ENCODE data around the gene ZBTB1.
"Not testable (repeated sequence)": the region's sequence is repeated elsewhere in the genome, so short reads cannot be mapped to it uniquely, and the experiment has no call there.

The ZBTB1 gene

GRCh38 chr14:64536488-64537245, 32.1 kb downstream of the ZBTB1 start:
- DNase-seq: no peak

- peak; percentile 96 for DNase-seq
These were observed 35.9 kb downstream of the ZBTB1 start, which contains the start of gene HSPA2 for GRCh38 chr14:64540208-64541202. Gene HSPA2 (plus strand): TSS chr14:64540741. CDS start chr14:64540850, 109 bp downstream.

GRCh38 chr14:64541261-64541971, 36.8 kb downstream of the ZBTB1 start:
- peak; percentile 4 for DNase-seq

GRCh38 chr14:64541972-64542835, 37.6 kb downstream of the ZBTB1 start:
- DNase-seq: peak; percentile 13

GRCh38 chr14:64542836-64543201, 38.2 kb downstream of the ZBTB1 start:
- no peak for DNase-seq

GRCh38 chr14:64544607-64545312, 40.2 kb downstream of the ZBTB1 start:
- DNase-seq: no peak

GRCh38 chr14:64549016-64549415, 44.4 kb downstream of the ZBTB1 start:
- no peak for DNase-seq

- peak; percentile 42 for DNase-seq
These were observed 45.4 kb downstream of the ZBTB1 start, which contains the start of gene PPP1R36 for GRCh38 chr14:64549791-64550620. Gene PPP1R36 (plus strand): TSS chr14:64549961. CDS start chr14:64549998, 37 bp downstream.

GRCh38 chr14:64550621-64551333, 46.2 kb downstream of the ZBTB1 start:
- DNase-seq: no peak

- DNase-seq: no peak
These were observed 50.0 kb downstream of the ZBTB1 start for GRCh38 chr14:64554556-64554955.

- DNase-seq: no peak
These were observed 52.0 kb downstream of the ZBTB1 start for GRCh38 chr14:64556526-64556925.

- DNase-seq: not testable (repeated sequence)
These were observed 53.6 kb downstream of the ZBTB1 start for GRCh38 chr14:64558216-64558615.

- DNase-seq: no peak
These were observed 57.1 kb downstream of the ZBTB1 start for GRCh38 chr14:64561631-64562030.

GRCh38 chr14:64562436-64562835, 57.9 kb downstream of the ZBTB1 start:
- DNase-seq: no peak

- DNase-seq: no peak
These were observed 59.1 kb downstream of the ZBTB1 start for GRCh38 chr14:64563696-64564095.

- DNase-seq: no peak
These were observed 62.1 kb downstream of the ZBTB1 start for GRCh38 chr14:64566651-64567122.

- no peak for DNase-seq
These were observed 64.6 kb downstream of the ZBTB1 start for GRCh38 chr14:64569138-64569631.

- DNase-seq: not testable (repeated sequence)
These were observed 65.1 kb downstream of the ZBTB1 start for GRCh38 chr14:64569646-64570045.

Data from CD4-positive, alpha-beta T cell treated with Interleukin-21 for 1 hour (primary cell).